ENCODE results near the gene NRN1L. TPM values are rescaled to one million over a fixed set of nuclear protein-coding genes. Genes with fewer than 3 reads are reported as not detected.

The NRN1L gene
- total and polyA plus RNA-seq, 4 donors = 0.14 to 0.33 (median 0.23) TPM

DNA sequence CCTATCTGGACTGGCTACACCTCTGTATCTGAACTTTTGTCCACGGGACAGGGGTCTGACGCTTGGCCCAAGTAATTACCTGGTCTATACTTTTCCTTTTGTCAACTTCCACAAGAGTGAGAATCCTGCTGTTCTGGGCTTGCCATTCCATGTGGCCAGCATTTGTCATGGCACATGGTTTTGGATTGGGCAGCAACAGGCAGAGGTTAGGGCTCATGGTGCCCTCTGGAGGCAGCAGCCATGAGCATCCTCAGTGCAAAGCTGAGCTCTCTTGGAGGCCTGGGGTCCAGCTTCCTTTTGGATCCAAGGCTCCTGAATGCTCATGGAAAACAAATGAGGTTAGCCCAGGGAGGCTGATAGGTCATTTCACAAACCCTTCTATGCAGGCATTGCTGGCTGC lies 19.4 kb upstream of the NRN1L start:
- Histone ChIP-seq H3K9ac (ENCODE audit: low read depth in 1 of 2, low read length in 2 of 2) (no peak overlapping the region), H3K27ac (ENCODE audit: low read depth in 1 of 2, low read length in 2 of 2) (no peak overlapping the region), H3K4me3 (ENCODE audit: low read depth in 1 of 3, low read length in 3 of 3) (no peak overlapping the region), H3K9me3 (ENCODE audit: control insufficient read depth in 4 of 4, low read length in 3 of 4) (no peaks in the 10 kb centered on the region), H3K4me1 (ENCODE audit: control insufficient read depth in 4 of 4, insufficient read depth in 4 of 4, low read length in 3 of 4) (no peaks in the 10 kb centered on the region), H3K27me3 (ENCODE audit: control insufficient read depth in 4 of 4, insufficient read depth in 4 of 4, low read length in 3 of 4) (no peaks in the 10 kb centered on the region), H3K36me3 (ENCODE audit: control insufficient read depth in 4 of 4, insufficient read depth in 3 of 4, low read depth in 1 of 4, low read length in 3 of 4) (peaks cover 0 to 19% (median 6%) of the 10 kb centered on the region in 4 donors)
- no peak for TF ChIP-seq TAF1 (conservative IDR thresholded peaks at IDR 0.05)
- peak; percentile 46 for TF ChIP-seq MAX (IDR thresholded peaks at IDR 0.05)
- TF ChIP-seq, protein P1, sequence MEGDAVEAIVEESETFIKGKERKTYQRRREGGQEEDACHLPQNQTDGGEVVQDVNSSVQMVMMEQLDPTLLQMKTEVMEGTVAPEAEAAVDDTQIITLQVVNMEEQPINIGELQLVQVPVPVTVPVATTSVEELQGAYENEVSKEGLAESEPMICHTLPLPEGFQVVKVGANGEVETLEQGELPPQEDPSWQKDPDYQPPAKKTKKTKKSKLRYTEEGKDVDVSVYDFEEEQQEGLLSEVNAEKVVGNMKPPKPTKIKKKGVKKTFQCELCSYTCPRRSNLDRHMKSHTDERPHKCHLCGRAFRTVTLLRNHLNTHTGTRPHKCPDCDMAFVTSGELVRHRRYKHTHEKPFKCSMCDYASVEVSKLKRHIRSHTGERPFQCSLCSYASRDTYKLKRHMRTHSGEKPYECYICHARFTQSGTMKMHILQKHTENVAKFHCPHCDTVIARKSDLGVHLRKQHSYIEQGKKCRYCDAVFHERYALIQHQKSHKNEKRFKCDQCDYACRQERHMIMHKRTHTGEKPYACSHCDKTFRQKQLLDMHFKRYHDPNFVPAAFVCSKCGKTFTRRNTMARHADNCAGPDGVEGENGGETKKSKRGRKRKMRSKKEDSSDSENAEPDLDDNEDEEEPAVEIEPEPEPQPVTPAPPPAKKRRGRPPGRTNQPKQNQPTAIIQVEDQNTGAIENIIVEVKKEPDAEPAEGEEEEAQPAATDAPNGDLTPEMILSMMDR (IDR thresholded peaks at IDR 0.05; ENCODE audit: low read depth, low read length, missing input control) = peak; percentile 49
- no peak for TF ChIP-seq EGR1 (IDR thresholded peaks at IDR 0.05; ENCODE audit: low read depth in 2 of 2)
- no peak for TF ChIP-seq JUND (IDR thresholded peaks at IDR 0.05)
- TF ChIP-seq FOXA2 (IDR thresholded peaks at IDR 0.05) = no peak
- TF ChIP-seq, protein P2, sequence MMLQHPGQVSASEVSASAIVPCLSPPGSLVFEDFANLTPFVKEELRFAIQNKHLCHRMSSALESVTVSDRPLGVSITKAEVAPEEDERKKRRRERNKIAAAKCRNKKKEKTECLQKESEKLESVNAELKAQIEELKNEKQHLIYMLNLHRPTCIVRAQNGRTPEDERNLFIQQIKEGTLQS (IDR thresholded peaks at IDR 0.05) = no peak
- TF ChIP-seq, protein P3, sequence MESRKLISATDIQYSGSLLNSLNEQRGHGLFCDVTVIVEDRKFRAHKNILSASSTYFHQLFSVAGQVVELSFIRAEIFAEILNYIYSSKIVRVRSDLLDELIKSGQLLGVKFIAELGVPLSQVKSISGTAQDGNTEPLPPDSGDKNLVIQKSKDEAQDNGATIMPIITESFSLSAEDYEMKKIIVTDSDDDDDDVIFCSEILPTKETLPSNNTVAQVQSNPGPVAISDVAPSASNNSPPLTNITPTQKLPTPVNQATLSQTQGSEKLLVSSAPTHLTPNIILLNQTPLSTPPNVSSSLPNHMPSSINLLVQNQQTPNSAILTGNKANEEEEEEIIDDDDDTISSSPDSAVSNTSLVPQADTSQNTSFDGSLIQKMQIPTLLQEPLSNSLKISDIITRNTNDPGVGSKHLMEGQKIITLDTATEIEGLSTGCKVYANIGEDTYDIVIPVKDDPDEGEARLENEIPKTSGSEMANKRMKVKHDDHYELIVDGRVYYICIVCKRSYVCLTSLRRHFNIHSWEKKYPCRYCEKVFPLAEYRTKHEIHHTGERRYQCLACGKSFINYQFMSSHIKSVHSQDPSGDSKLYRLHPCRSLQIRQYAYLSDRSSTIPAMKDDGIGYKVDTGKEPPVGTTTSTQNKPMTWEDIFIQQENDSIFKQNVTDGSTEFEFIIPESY (IDR thresholded peaks at IDR 0.05) = no peak
- TF ChIP-seq HNF4A (conservative IDR thresholded peaks at IDR 0.05) = no peak
- TF ChIP-seq, protein P4, sequence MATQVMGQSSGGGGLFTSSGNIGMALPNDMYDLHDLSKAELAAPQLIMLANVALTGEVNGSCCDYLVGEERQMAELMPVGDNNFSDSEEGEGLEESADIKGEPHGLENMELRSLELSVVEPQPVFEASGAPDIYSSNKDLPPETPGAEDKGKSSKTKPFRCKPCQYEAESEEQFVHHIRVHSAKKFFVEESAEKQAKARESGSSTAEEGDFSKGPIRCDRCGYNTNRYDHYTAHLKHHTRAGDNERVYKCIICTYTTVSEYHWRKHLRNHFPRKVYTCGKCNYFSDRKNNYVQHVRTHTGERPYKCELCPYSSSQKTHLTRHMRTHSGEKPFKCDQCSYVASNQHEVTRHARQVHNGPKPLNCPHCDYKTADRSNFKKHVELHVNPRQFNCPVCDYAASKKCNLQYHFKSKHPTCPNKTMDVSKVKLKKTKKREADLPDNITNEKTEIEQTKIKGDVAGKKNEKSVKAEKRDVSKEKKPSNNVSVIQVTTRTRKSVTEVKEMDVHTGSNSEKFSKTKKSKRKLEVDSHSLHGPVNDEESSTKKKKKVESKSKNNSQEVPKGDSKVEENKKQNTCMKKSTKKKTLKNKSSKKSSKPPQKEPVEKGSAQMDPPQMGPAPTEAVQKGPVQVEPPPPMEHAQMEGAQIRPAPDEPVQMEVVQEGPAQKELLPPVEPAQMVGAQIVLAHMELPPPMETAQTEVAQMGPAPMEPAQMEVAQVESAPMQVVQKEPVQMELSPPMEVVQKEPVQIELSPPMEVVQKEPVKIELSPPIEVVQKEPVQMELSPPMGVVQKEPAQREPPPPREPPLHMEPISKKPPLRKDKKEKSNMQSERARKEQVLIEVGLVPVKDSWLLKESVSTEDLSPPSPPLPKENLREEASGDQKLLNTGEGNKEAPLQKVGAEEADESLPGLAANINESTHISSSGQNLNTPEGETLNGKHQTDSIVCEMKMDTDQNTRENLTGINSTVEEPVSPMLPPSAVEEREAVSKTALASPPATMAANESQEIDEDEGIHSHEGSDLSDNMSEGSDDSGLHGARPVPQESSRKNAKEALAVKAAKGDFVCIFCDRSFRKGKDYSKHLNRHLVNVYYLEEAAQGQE (IDR thresholded peaks at IDR 0.05) = no peak
- peak; percentile 77 to 80 for TF ChIP-seq RAD21 (IDR thresholded peaks at IDR 0.05)
- no peak for TF ChIP-seq SP1 (IDR thresholded peaks at IDR 0.05)
- DNase-seq (ENCODE audit: low spot score) = no peak
- WGBS = 95% methylated on average over 2 of the region's 2 CpGs

DNA sequence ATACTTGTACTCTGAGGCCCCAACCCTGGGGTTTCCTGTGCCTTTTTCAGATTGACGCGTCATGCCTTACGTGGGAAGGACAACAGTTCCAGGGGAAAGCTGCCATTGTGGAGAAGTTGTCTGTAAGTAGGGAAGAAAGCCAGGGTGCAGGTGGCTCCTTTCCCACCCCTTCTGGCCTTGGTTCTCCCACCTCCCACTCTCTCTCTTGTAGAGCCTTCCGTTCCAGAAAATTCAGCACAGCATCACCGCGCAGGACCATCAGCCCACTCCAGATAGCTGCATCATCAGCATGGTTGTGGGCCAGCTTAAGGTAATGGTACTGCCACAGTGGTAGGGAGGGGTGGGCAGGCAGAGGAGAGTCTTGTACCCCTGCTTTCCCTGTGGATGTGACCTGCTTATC lies 16.4 kb upstream of the NRN1L start:
- no peak overlapping the region for H3K27ac ChIP-seq (ENCODE audit: low read depth in 1 of 2, low read length in 2 of 2)
- no peak overlapping the region for H3K9ac ChIP-seq (ENCODE audit: low read depth in 1 of 2, low read length in 2 of 2)
- no peaks in the 10 kb centered on the region for H3K27me3 ChIP-seq (ENCODE audit: control insufficient read depth in 4 of 4, insufficient read depth in 4 of 4, low read length in 3 of 4)
- no peak for TF ChIP-seq HNF4A (conservative IDR thresholded peaks at IDR 0.05)
- TF ChIP-seq MAX (IDR thresholded peaks at IDR 0.05) = no peak
- TF ChIP-seq GABPA (IDR thresholded peaks at IDR 0.05 in 1 of 2, conservative IDR thresholded peaks at IDR 0.05 in 1 of 2) = no peak
- TF ChIP-seq JUND (IDR thresholded peaks at IDR 0.05) = no peak
- no peak for TF ChIP-seq FOXA1 (IDR thresholded peaks at IDR 0.05)
- TF ChIP-seq, protein P1 (IDR thresholded peaks at IDR 0.05; ENCODE audit: low read depth, low read length, missing input control) = no peak
- TF ChIP-seq RXRA (IDR thresholded peaks at IDR 0.05) = no peak
- WGBS = 97% methylated on average over 6 of the region's 6 CpGs
- no peaks in the 10 kb centered on the region for H3K9me3 ChIP-seq (ENCODE audit: control insufficient read depth in 4 of 4, low read length in 3 of 4)
- H3K4me3 ChIP-seq (ENCODE audit: low read depth in 1 of 3, low read length in 3 of 3) = no peak overlapping the region
- DNase-seq (ENCODE audit: low spot score) = no peak
- H3K4me1 ChIP-seq (ENCODE audit: control insufficient read depth in 4 of 4, insufficient read depth in 4 of 4, low read length in 3 of 4) = peaks cover 0 to 8% (median 4%) of the 10 kb centered on the region in 4 donors
- peaks cover 0 to 19% (median 9%) of the 10 kb centered on the region in 4 donors for H3K36me3 ChIP-seq (ENCODE audit: control insufficient read depth in 4 of 4, insufficient read depth in 3 of 4, low read depth in 1 of 4, low read length in 3 of 4)
